Effector memory CD8-positive, alpha-beta T cell (primary cell): Measurements from ENCODE around the gene CPB2.
A peak's percentile ranks its signal among the peaks of the same experiment; 100 is the strongest.

Experiments used
- ATAC-seq: fragments of 150-1000 bp; cut with Tn5 transposase; replicated peaks from 2 replicates; pipeline ENCODE4 v1.10.0; 2021; ENCODE audit warnings: mild to moderate bottlenecking, moderate library complexity
- DNase-seq, 3 experiments: peaks; one replicate each; pipeline ENCODE4 v3.0.0; 2021
- H3K27ac Mint-ChIP-seq, 2 donors: one replicate each; pipeline ENCODE4 v1.8.0; 2022; ENCODE audit warnings: mild to moderate bottlenecking in 2 of 2, mixed read lengths in 2 of 2, moderate library complexity in 2 of 2
- H3K27me3 Mint-ChIP-seq, 2 donors: one replicate each; pipeline ENCODE4 v1.8.0; 2022; ENCODE audit warnings: mixed read lengths in 2 of 2
- H3K36me3 Mint-ChIP-seq: one replicate; pipeline ENCODE4 v1.8.0; 2022; ENCODE audit warnings: mild to moderate bottlenecking, moderate library complexity, mixed read lengths; ENCODE audit not compliant: insufficient read depth
- H3K4me1 Mint-ChIP-seq, 2 donors: one replicate each; pipeline ENCODE4 v1.8.0; 2022; ENCODE audit warnings: low read depth in 2 of 2, mixed read lengths in 2 of 2
- H3K4me3 Mint-ChIP-seq, 2 donors: one replicate each; pipeline ENCODE4 v1.8.0; 2022; ENCODE audit warnings: mild to moderate bottlenecking in 2 of 2, mixed read lengths in 2 of 2, moderate library complexity in 2 of 2
- H3K9me3 Mint-ChIP-seq, 2 donors: one replicate each; pipeline ENCODE4 v1.8.0; 2022; ENCODE audit warnings: mixed read lengths in 2 of 2

Gene CPB2

DNA sequence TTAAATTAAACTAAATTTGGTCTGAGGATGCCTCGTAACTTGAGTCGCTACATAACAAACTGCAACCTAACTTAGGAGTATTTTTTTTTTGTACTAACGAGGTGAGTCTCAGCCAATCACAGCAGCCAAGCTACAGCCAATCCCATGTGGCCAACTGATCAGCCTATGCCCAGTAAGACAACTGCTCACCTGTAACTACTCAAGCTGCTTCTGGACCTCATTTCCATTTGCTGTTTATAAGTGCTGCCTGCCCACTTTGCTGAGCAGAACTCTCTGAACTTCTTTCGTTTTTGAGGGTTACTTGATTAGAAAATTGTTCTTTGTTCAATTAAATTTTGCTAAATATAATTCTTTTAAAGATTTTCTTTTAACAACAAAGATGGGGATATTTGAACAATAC is 3.8 kb downstream of the CPB2 start:
- no peaks in the 10 kb centered on the region for H3K4me1 Mint-ChIP-seq
- DNase-seq (no peak), ATAC-seq (no peak)
- no peaks in the 10 kb centered on the region for H3K9me3 Mint-ChIP-seq
- no peak overlapping the region for H3K4me3 Mint-ChIP-seq
- H3K27ac Mint-ChIP-seq = no peak overlapping the region
- H3K27me3 Mint-ChIP-seq = peaks cover 11 to 26% of the 10 kb centered on the region in 2 donors
- H3K36me3 Mint-ChIP-seq = no peaks in the 10 kb centered on the region

- no peak for ATAC-seq
Measured at GRCh38 chr13:46100191-46100815, 4.5 kb downstream of the CPB2 start.

DNA sequence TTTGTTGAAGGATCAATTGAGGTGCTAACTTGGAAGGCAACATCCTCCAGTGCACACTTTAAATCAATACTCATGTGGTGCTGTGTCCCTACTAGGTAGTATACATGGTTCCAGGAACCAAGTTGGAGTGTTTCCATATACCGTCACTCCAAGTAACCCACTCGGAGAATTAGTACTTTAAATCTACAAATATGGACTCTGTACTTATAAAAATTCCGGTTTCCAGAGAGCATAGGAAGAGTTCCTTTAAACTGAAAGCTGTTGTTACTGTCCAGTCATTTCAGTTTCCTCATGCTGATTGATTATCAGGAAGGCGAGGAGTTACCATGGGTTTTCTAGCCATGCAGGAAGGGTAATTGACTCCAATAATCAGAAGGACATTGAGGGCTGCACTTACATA is 7.2 kb downstream of the CPB2 start:
- no peak overlapping the region for H3K27ac Mint-ChIP-seq

More at GRCh38 chr13:46100191-46100815, 4.5 kb downstream of the CPB2 start:
- Mint-ChIP-seq H3K27ac (no peak overlapping the region), H3K4me1 (no peaks in the 10 kb centered on the region), H3K9me3 (no peaks in the 10 kb centered on the region), H3K36me3 (no peaks in the 10 kb centered on the region), H3K4me3 (no peak overlapping the region), H3K27me3 (peaks cover 14 to 31% of the 10 kb centered on the region in 2 donors)
- DNase-seq = no peak

DNA sequence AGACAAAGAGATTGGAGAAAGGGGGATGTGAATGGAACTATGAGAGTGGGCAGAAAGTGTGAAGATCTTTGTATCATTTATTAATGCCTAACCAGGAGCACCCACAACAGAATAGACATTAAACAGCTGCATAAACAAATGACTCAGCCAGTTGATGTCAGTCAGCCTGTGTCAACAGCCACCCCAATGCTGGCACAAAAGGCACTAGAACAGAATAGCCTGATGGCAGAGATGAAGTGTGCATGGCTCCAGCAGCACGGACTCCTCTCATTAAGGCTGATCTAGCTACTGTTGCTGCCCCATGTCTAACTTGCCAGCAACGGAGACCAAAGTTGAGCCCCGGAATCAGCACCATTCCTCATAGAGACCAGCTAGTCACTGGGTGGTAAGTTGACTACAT is 7.8 kb downstream of the CPB2 start:
- H3K4me1 Mint-ChIP-seq = no peaks in the 10 kb centered on the region
- H3K27ac Mint-ChIP-seq = no peak overlapping the region
- ATAC-seq (no peak), DNase-seq (no peak)
- no peak overlapping the region for H3K4me3 Mint-ChIP-seq
- H3K36me3 Mint-ChIP-seq = no peaks in the 10 kb centered on the region
- H3K9me3 Mint-ChIP-seq = no peaks in the 10 kb centered on the region
- peaks cover 46 to 64% of the 10 kb centered on the region in 2 donors for H3K27me3 Mint-ChIP-seq

More for the DNA sequence above, 7.2 kb downstream of the CPB2 start:
- H3K4me3 Mint-ChIP-seq = no peak overlapping the region
- ATAC-seq (no peak), DNase-seq (no peak)
- no peaks in the 10 kb centered on the region for H3K9me3 Mint-ChIP-seq
- H3K36me3 Mint-ChIP-seq = no peaks in the 10 kb centered on the region
- no peaks in the 10 kb centered on the region for H3K4me1 Mint-ChIP-seq
- peaks cover 39 to 58% of the 10 kb centered on the region in 2 donors for H3K27me3 Mint-ChIP-seq

- no peaks in the 10 kb centered on the region for H3K9me3 Mint-ChIP-seq
- H3K36me3 Mint-ChIP-seq = no peaks in the 10 kb centered on the region
- H3K4me1 Mint-ChIP-seq = no peaks in the 10 kb centered on the region
- no peak for DNase-seq
- no peak for ATAC-seq
- no peak overlapping the region for H3K4me3 Mint-ChIP-seq
- H3K27ac Mint-ChIP-seq = no peak overlapping the region
- H3K27me3 Mint-ChIP-seq = peaks cover 53 to 74% of the 10 kb centered on the region in 2 donors
Measured at GRCh38 chr13:46094478-46094877, 10.4 kb downstream of the CPB2 start.

- no peak for ATAC-seq
Measured at GRCh38 chr13:46088821-46089562, 15.8 kb downstream of the CPB2 start.

DNA sequence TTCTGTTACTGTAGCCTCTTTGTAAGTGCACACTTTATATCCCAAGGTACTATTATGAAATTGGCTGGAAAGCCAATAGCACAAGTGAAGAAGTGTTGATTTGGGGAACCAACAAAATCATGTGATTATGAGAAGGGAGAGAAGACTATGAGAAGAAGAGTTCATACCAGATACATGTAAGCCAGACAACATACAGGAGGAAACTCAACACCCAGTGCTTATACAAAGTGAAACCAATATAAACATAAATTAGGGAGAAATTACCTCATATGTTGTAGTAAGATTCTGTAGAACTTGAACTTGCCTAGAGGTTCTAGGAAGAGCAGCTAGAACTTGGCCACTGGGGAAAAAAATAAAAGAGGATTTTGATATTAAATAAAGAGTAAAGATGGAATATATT is 17.4 kb downstream of the CPB2 start:
- no peak for DNase-seq
- Mint-ChIP-seq H3K4me1 (no peaks in the 10 kb centered on the region), H3K36me3 (no peaks in the 10 kb centered on the region)

More at GRCh38 chr13:46088821-46089562, 15.8 kb downstream of the CPB2 start:
- Mint-ChIP-seq H3K27me3 (peaks cover 26 to 50% of the 10 kb centered on the region in 2 donors), H3K9me3 (no peaks in the 10 kb centered on the region), H3K27ac (no peak overlapping the region), H3K4me1 (no peaks in the 10 kb centered on the region), H3K4me3 (no peak overlapping the region), H3K36me3 (no peaks in the 10 kb centered on the region)
- DNase-seq = no peak

DNA sequence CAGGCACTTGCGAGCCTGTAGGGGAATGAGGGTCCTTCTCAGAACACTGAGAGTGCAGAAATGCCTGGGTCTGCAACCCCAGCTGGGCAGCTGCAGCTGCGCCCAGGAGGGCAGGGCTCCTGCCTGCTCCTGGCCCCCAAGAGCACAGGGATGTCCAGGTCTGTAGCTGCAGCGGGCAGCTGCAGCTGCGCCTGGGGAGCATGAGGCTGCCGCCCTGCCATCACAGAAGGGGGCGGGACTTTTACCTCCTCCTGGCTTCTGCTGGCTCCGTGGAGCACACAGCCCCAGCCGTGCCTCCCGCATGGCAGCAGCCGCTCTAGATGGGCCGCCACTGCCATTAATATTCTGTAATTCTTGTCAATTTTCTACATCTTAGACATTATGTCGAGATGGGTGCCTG is 17.8 kb downstream of the CPB2 start:
- ATAC-seq = no peak
- H3K9me3 Mint-ChIP-seq = no peaks in the 10 kb centered on the region
- no peak for DNase-seq
- H3K4me1 Mint-ChIP-seq = no peaks in the 10 kb centered on the region
- no peak overlapping the region for H3K4me3 Mint-ChIP-seq
- H3K36me3 Mint-ChIP-seq = no peaks in the 10 kb centered on the region
- no peak overlapping the region for H3K27ac Mint-ChIP-seq
- peaks cover 7 to 30% of the 10 kb centered on the region in 2 donors for H3K27me3 Mint-ChIP-seq

More for the DNA sequence above, 17.4 kb downstream of the CPB2 start:
- ATAC-seq = no peak
- Mint-ChIP-seq H3K27me3 (peaks cover 12 to 34% of the 10 kb centered on the region in 2 donors), H3K4me3 (no peak overlapping the region), H3K27ac (no peak overlapping the region), H3K9me3 (no peaks in the 10 kb centered on the region)

DNA sequence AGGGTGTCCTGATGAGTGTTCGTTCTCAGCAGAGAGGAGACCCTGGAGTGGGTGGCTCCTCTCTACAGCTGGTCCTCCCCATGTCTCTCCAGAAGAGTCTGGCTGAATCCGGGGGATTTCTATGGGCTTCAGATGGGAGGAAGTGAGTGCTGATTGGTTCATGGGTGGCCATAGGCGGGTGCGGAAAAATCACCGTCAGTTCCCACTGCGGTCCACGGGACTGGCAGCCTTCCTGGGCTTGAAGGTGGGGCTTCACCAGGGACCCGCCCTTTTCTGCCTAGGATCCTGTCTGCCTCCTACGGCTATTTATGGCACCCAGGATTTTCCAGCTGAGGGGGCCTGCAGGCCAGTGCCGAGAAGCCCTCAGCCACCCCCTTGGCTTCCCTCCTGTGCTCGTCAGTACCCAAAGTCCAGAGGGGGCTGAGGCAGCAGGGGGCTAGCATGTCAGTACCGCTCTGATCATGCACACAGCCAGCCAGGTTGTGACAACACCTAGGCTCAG is 18.4 kb downstream of the CPB2 start:
- no peak overlapping the region for H3K27ac Mint-ChIP-seq
- ATAC-seq (no peak), DNase-seq (no peak)
- no peaks in the 10 kb centered on the region for H3K36me3 Mint-ChIP-seq
- H3K9me3 Mint-ChIP-seq = no peaks in the 10 kb centered on the region
- no peak overlapping the region for H3K4me3 Mint-ChIP-seq
- H3K4me1 Mint-ChIP-seq = no peaks in the 10 kb centered on the region
- H3K27me3 Mint-ChIP-seq = peaks cover 5 to 27% of the 10 kb centered on the region in 2 donors

GRCh38 chr13:46085737-46086136 is 19.1 kb downstream of the CPB2 start:
- no peak overlapping the region for H3K27ac Mint-ChIP-seq
- H3K9me3 Mint-ChIP-seq = no peaks in the 10 kb centered on the region
- H3K36me3 Mint-ChIP-seq = no peaks in the 10 kb centered on the region
- DNase-seq = no peak
- H3K4me3 Mint-ChIP-seq = no peak overlapping the region
- no peaks in the 10 kb centered on the region for H3K4me1 Mint-ChIP-seq
- ATAC-seq = no peak
- peaks cover 0 to 20% of the 10 kb centered on the region in 2 donors for H3K27me3 Mint-ChIP-seq

- H3K27ac Mint-ChIP-seq = no peak overlapping the region
- H3K4me1 Mint-ChIP-seq = peaks cover 9 to 13% of the 10 kb centered on the region in 2 donors
- peaks cover 0 to 20% of the 10 kb centered on the region in 2 donors for H3K27me3 Mint-ChIP-seq
- ATAC-seq (no peak), DNase-seq (no peak)
- H3K36me3 Mint-ChIP-seq = no peaks in the 10 kb centered on the region
- H3K9me3 Mint-ChIP-seq = no peaks in the 10 kb centered on the region
- H3K4me3 Mint-ChIP-seq = no peak overlapping the region
Measured at GRCh38 chr13:46082324-46082723, 22.5 kb downstream of the CPB2 start.

DNA sequence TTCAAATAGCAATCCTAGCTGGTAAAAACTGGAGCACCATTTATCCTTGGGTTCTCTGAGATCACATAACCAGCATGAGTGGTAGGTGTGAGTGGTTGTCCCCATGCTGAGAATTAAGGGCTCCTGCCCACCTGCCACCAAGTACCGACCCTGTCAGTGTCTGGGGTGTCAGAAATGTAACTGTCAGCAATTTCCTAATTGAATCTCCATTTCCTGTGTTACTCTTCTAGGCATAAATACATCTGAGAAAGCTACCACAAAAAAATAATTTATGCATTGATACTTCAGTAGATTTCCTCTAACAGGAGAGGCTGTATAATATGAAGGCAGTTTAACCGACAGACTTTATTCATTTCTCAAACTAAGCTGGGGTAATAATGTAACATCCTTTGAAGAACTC is 25.1 kb downstream of the CPB2 start:
- H3K4me1 Mint-ChIP-seq = peaks cover 9 to 13% of the 10 kb centered on the region in 2 donors
- ATAC-seq (peak; percentile 70), DNase-seq (no peak)
- peak overlapping the region; percentile 10 to 85 for H3K27ac Mint-ChIP-seq
- H3K27me3 Mint-ChIP-seq = no peaks in the 10 kb centered on the region
- H3K9me3 Mint-ChIP-seq = no peaks in the 10 kb centered on the region
- H3K36me3 Mint-ChIP-seq = no peaks in the 10 kb centered on the region
- H3K4me3 Mint-ChIP-seq = no peak overlapping the region

DNA sequence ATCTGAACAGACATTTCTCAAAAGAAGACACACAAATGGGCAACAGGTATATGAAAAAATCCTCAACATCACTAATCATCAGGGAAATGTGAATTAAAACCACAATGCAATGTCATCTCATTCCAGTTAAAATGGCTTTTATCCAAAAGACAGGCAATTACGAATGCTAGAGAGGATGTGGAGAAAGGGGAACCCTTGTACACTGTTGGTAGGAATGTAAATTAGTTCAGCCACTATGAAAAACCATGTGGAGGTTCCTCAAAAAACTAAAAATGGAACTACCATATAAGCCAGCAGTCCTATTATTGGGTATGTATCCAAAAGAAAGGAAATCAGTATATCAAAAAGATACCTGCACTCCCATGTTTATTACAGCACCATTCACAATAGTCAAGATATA is 27.6 kb downstream of the CPB2 start:
- Mint-ChIP-seq H3K9me3 (no peaks in the 10 kb centered on the region), H3K36me3 (no peaks in the 10 kb centered on the region)
- DNase-seq = no peak

GRCh38 chr13:46076827-46077226 is 28.0 kb downstream of the CPB2 start:
- Mint-ChIP-seq H3K4me3 (no peak overlapping the region), H3K4me1 (peaks cover 9 to 13% of the 10 kb centered on the region in 2 donors), H3K36me3 (no peaks in the 10 kb centered on the region), H3K9me3 (no peaks in the 10 kb centered on the region), H3K27me3 (peaks cover 0 to 3% of the 10 kb centered on the region in 2 donors), H3K27ac (no peak overlapping the region)
- DNase-seq = no peak
- no peak for ATAC-seq

More for the DNA sequence above, 27.6 kb downstream of the CPB2 start:
- Mint-ChIP-seq H3K4me1 (peaks cover 9 to 13% of the 10 kb centered on the region in 2 donors), H3K27me3 (no peaks in the 10 kb centered on the region), H3K4me3 (no peak overlapping the region), H3K27ac (no peak overlapping the region)
- no peak for ATAC-seq
